ENCODE data around the gene PALLD. TPM values are rescaled to one million over a fixed set of nuclear protein-coding genes. Genes with fewer than 3 reads are reported as not detected.

PALLD gene
- total and polyA plus RNA-seq, 2 experiments from 2014 or later: 157 to 178 TPM

- peak overlapping the region; percentile 51 for H3K27ac ChIP-seq
- no peak for TF ChIP-seq CTCF (IDR thresholded peaks at IDR 0.05; ENCODE audit: low read depth, low read length)
- no peaks in the 10 kb centered on the region for H3K9me3 ChIP-seq (ENCODE audit: low read depth)
- peaks cover 15% of the 10 kb centered on the region for H3K4me1 ChIP-seq (ENCODE audit: low read depth)
- no peak overlapping the region for H3K4me3 ChIP-seq
- no peaks in the 10 kb centered on the region for H3K27me3 ChIP-seq
- peaks cover 62% of the 10 kb centered on the region for H3K36me3 ChIP-seq
- DNase-seq (ENCODE audit: low read depth in 1 of 2, low spot score in 1 of 2): peak in 1 of 2 donors; percentile 38
These were observed 411.2 kb downstream of the PALLD start for GRCh38 chr4:168908093-168908492.

- no peak for TF ChIP-seq CTCF (IDR thresholded peaks at IDR 0.05; ENCODE audit: low read depth, low read length)
- Histone ChIP-seq H3K36me3 (peaks cover 56% of the 10 kb centered on the region), H3K27ac (peak overlapping the region; percentile 51)
These were observed 412.0 kb downstream of the PALLD start for GRCh38 chr4:168908851-168909273.

GRCh38 chr4:168914095-168914494 lies 417.2 kb downstream of the PALLD start:
- Histone ChIP-seq H3K27me3 (no peaks in the 10 kb centered on the region), H3K4me3 (no peak overlapping the region), H3K9me3 (ENCODE audit: low read depth) (no peaks in the 10 kb centered on the region), H3K36me3 (peaks cover 53% of the 10 kb centered on the region), H3K4me1 (ENCODE audit: low read depth) (peaks cover 23% of the 10 kb centered on the region), H3K27ac (peak overlapping the region; percentile 69)
- no peak for TF ChIP-seq CTCF (IDR thresholded peaks at IDR 0.05; ENCODE audit: low read depth, low read length)
- no peak for DNase-seq (ENCODE audit: low read depth in 1 of 2, low spot score in 1 of 2)

More at GRCh38 chr4:168908851-168909273, 412.0 kb downstream of the PALLD start:
- H3K9me3 ChIP-seq (ENCODE audit: low read depth): no peaks in the 10 kb centered on the region
- no peaks in the 10 kb centered on the region for H3K27me3 ChIP-seq
- H3K4me3 ChIP-seq: no peak overlapping the region
- DNase-seq (ENCODE audit: low read depth in 1 of 2, low spot score in 1 of 2): peak in 1 of 2 donors; percentile 17
- H3K4me1 ChIP-seq (ENCODE audit: low read depth): peaks cover 23% of the 10 kb centered on the region

GRCh38 chr4:168917138-168917779 lies 420.4 kb downstream of the PALLD start:
- Histone ChIP-seq H3K36me3 (peaks cover 51% of the 10 kb centered on the region), H3K9me3 (ENCODE audit: low read depth) (no peaks in the 10 kb centered on the region), H3K4me3 (no peak overlapping the region), H3K4me1 (ENCODE audit: low read depth) (peaks cover 8% of the 10 kb centered on the region), H3K27me3 (no peaks in the 10 kb centered on the region), H3K27ac (peak overlapping the region; percentile 62)
- peak; percentile 46 to 72 for DNase-seq (ENCODE audit: low read depth in 1 of 2, low spot score in 1 of 2)
- peak; percentile 51 for TF ChIP-seq CTCF (IDR thresholded peaks at IDR 0.05; ENCODE audit: low read depth, low read length)

- no peak for TF ChIP-seq CTCF (IDR thresholded peaks at IDR 0.05; ENCODE audit: low read depth, low read length)
- peak in 1 of 2 donors; percentile 13 for DNase-seq (ENCODE audit: low read depth in 1 of 2, low spot score in 1 of 2)
- Histone ChIP-seq H3K9me3 (ENCODE audit: low read depth) (no peaks in the 10 kb centered on the region), H3K4me1 (ENCODE audit: low read depth) (no peaks in the 10 kb centered on the region), H3K27me3 (no peaks in the 10 kb centered on the region), H3K27ac (peak overlapping the region; percentile 64), H3K4me3 (no peak overlapping the region), H3K36me3 (peaks cover 57% of the 10 kb centered on the region)
These were observed 423.0 kb downstream of the PALLD start for GRCh38 chr4:168919706-168920324.

Data from cardiac muscle cell (in vitro differentiated cells and primary cell).